HTERT RPE-1 (cell line): Measurements from ENCODE around the gene OOSP3.

Experiments used
- in situ Hi-C: fragments of 300-500 bp; cut with MboI; formaldehyde crosslinking; loops from 4 replicates; pipeline ENCODE4 v1.14.3; 2020; ENCODE audit warnings: low sequenced_read_pairs

Gene OOSP3

DNA sequence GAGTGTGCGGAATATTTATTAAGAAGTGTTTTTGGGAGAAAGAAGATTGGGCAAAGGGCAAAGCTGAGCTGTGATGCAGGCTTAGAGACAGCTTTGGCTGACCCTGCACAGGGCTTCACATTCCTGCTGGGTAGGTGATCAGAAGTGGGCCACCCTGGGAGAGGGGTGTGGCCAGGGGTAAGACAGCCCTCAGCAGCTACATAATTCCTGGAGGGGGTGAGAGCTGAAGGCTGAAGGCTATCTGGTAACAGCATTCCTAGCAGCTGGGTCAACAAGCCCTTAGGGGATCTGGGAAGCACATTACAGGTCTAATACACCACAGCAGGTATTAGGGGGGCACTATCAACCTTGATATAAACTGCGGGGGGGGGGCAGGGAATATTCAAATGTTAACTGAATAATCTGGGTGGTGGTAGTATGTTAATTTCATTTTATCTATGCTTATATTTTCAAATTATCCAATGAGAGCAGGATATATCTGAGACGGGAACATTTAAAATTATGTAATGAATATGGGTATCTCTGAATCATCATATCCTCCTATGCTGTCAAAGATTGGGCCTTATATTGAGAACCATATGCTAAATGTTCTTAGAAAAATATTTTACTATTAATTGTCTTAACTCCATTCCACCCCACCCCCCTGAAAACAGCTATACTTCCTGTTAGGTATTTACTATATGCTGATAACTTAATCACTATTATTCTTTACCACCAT lies 65.6 kb downstream of the OOSP3 start:
- in situ Hi-C loops: no loop called here

DNA sequence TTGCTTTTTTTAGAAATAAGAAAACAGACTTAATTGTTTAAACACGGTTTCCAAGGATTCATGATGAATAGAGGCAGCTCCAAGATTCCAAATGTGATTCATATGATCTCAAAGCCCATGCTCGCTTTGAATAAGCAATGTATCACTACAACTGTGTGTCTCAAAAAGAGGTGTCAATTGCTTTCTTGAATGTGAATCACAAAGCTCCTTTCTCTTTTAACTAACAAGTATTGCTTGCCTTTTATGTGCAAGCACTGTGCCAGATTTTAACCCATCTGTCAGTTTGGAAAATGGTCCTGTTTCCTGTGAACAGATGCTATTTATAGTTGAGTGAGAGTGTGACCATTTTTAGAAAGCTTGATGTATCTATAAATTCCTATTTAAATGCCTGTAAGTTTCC lies 66.1 kb downstream of the OOSP3 start:
- in situ Hi-C loops: no loop called here
